ENCODE results near the gene MYH3.
A peak's percentile ranks its signal among the peaks of the same experiment; 100 is the strongest.

GRCh38 chr17:10628756-10629155, 28.4 kb downstream of the MYH3 start:
- TF ChIP-seq POLR2AphosphoS5 (IDR thresholded peaks at IDR 0.05): no peak
- peak in 1 of 7 experiments; percentile 13 for TF ChIP-seq CTCF (IDR thresholded peaks at IDR 0.05)
- TF ChIP-seq POLR2A (IDR thresholded peaks at IDR 0.05): no peak
